GM12874 (cell line): ENCODE measurements around the gene RNF111.

Experiments
- TF ChIP-seq, protein P1 (sequence below): IDR thresholded peaks from 2 replicates; pipeline ENCODE4 v1.5.1; 2011; ENCODE audit warnings: low read depth, mild to moderate bottlenecking, control low read depth, low read length, moderate library complexity; ENCODE audit not compliant: insufficient read depth

Gene RNF111

DNA sequence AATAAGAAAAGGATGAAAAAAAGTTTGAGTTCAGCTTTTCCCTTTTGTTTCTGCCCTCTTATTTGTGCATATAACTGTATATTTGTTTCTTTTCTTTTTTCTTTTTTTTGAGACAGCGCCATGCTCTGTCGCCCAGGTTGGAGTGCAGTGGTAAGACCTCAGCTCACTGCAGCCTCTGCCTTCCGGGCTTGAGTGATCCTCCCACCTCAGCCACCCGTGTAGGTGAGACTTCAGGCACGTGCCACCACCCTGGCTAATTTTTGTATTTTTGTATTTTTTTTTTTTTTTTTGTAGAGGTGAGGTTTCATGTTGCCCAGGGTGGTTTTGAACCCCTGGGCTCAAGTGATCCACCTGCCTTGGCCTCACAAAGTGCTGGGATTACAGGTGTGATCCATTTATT lies 31.4 kb downstream of the RNF111 start:
- TF ChIP-seq, protein P1, sequence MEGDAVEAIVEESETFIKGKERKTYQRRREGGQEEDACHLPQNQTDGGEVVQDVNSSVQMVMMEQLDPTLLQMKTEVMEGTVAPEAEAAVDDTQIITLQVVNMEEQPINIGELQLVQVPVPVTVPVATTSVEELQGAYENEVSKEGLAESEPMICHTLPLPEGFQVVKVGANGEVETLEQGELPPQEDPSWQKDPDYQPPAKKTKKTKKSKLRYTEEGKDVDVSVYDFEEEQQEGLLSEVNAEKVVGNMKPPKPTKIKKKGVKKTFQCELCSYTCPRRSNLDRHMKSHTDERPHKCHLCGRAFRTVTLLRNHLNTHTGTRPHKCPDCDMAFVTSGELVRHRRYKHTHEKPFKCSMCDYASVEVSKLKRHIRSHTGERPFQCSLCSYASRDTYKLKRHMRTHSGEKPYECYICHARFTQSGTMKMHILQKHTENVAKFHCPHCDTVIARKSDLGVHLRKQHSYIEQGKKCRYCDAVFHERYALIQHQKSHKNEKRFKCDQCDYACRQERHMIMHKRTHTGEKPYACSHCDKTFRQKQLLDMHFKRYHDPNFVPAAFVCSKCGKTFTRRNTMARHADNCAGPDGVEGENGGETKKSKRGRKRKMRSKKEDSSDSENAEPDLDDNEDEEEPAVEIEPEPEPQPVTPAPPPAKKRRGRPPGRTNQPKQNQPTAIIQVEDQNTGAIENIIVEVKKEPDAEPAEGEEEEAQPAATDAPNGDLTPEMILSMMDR: no peak

DNA sequence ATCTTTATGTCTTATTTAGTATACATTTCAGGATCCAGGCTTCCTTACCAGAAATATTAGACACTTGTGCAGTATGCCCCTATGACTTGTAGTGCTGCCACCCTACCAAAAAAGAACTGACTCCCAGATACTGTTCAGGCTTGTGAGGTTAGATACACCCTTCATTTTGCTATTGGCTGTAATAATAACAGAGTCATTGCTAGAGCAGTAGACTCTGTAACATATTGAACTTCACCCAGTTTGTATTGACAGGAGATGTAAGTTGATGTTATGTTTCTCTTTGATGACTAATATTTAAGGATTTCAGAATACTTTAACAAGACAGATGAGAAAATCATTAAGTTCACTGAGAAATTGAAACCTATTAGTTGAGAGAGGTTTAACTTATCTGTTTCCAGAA lies 32.9 kb downstream of the RNF111 start:
- TF ChIP-seq, protein P1: no peak

DNA sequence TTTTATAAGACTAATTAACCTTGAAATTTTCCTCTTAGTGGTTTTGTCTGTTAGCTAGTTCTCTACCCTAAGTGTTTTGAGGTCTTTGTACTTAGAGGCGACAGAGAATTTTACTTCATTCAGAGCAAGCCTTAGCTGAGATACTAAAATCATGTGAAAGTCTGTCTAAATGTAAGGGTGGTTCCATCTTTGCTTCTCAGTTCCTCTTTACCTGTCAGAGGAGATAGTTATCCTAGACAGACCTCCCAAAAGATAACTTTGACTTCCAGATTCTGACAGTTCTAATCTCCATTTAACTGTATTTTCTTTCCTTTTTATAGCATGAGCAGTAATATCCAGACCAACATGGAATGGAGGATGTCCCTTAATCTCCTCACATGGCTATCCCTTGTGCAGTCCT lies 34.7 kb downstream of the RNF111 start:
- TF ChIP-seq, protein P1: no peak

- TF ChIP-seq, protein P1: no peak
Observed at GRCh38 chr15:59026207-59026606, 38.7 kb downstream of the RNF111 start.

DNA sequence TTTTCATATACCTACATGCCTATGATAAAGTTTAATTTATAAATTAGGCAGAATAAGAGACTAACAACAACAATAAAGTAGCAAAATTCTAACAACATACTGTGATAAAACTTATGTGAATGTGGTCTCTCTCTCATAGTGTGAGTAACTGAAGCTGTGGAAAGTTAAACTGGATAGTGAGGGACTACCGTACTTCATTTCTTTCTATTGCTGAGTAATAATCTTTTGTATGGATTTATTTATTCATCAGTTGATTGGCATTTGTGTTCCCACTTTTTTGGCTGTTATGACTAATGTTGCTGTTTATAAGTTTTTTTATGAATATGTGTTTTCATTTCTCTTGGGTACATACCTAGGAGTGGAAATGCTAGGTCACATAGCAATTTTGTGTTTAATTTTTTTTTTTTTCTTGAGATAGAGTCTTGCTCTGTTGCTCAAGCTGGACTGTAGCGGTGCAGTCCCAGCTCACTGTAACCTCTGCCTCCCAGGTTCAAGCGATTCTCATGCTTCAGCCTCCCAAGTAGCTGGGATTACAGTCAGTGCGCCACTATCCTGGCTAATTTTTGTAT lies 41.0 kb downstream of the RNF111 start:
- TF ChIP-seq, protein P1: no peak

DNA sequence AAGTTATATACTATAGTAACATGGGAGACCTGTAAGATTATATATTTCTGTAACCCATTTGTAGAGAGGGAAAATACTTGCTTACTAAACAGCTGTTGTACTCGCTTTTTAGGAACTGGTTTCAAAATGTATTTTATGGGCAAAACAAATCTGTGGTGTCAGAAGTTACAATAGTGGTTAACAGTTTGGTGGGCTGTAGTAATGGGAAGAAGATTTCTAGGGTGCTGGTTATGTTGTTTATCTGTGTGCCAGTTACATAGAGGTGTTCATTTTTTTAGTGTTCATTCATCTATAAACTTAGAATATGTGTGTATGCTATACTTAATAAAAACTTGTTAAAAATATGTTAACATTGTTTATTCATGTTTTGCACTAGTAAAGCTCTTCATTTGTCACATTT lies 42.1 kb downstream of the RNF111 start:
- TF ChIP-seq, protein P1: no peak

DNA sequence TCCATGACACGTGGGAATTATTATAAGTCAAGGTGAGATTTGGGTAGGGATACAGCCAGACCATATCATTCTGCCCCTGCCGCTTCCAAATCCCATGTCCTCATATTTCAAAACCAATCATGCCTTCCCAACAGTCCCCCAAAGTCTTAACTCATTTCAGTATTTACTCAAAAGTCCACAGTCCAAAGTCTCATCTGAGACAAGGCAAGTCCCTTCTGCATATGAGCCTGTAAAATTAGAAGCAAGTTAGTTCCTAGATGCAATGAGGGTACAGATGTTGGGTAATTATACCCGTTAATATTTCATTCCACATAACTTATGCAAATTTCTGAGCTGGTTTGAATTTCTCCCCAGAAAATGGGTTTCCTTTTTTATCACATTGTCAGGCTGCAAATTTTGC lies 47.7 kb downstream of the RNF111 start:
- TF ChIP-seq, protein P1: no peak

DNA sequence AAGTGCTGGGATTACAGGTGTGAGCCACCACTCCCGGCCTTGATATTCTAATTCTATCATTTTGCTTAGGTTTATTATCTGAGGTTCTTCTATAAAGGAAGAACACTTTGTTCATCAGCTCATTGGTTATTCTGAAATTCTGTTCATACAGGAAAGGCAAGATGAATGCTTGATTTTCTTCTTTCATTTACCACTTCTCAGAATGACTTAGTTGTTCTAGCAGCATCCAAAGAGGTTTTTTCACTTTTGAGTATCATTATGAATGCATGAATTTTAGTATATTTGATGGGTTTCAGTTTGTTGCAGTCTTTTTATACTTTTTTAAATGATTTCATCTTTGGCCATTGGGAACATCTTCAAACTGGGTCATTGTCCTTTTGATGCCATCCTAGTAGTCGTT lies 51.8 kb downstream of the RNF111 start:
- TF ChIP-seq, protein P1: no peak
